Caco-2 (cell line): Measurements from ENCODE around the gene CBS. TPM values are rescaled to one million over a fixed set of nuclear protein-coding genes. Genes with fewer than 3 reads are reported as not detected.

Experiments
- BruUV-seq: library from RNA; stranded (reverse); fragments of 400-500 nt; replicated peaks from 2 replicates; lab custom pipeline; 2021; lab: Mats Ljungman, UMichigan
- CTCF ChIA-PET: fragments of 300-600 bp; sonication (Branson Sonifier 250); formaldehyde crosslinking; loops from one replicate; lab custom pipeline; 2022; ENCODE audit warnings: antibody characterized with exemption; lab: Charles Lee
- POLR2A ChIA-PET: fragments of 300-600 bp; sonication (Branson Sonifier 250); formaldehyde crosslinking; loops from one replicate; lab custom pipeline; 2022; ENCODE audit warnings: antibody characterized with exemption; lab: Charles Lee
- DNase-seq, 2 experiments: peaks; one replicate each; pipeline versions ENCODE4 v3.0.0 to v3.0.0-alpha.2; 2020 to 2022
- H3K27me3 ChIP-seq: replicated peaks from 2 replicates; pipeline ENCODE4 v1.6.0; 2011; ENCODE audit warnings: low read length; ENCODE audit not compliant: control insufficient read depth, insufficient read depth
- H3K36me3 ChIP-seq: 2 replicates; pipeline ENCODE4 v1.5.1; 2011; ENCODE audit warnings: low read length; ENCODE audit not compliant: control insufficient read depth, insufficient read depth
- H3K4me1 ChIP-seq: fragments of 250-450 bp; sonication (Bioruptor Pico); 2 replicates; pipeline ENCODE4 v1.5.1; 2020; ENCODE audit warnings: mild to moderate bottlenecking
- H3K4me3 ChIP-seq: 2 replicates; pipeline ENCODE4 v1.5.1; 2011; ENCODE audit warnings: low read depth, mild to moderate bottlenecking, control low read depth, low read length
- H3K9me3 ChIP-seq: fragments of 250-450 bp; sonication (Bioruptor Pico); 2 replicates; pipeline ENCODE4 v1.5.1; 2020; ENCODE audit warnings: mild to moderate bottlenecking, moderate library complexity
- H3K27ac Mint-ChIP-seq: one replicate; pipeline ENCODE4 v1.8.0; 2022; ENCODE audit warnings: mixed read lengths; ENCODE audit not compliant: unreplicated experiment
- H3K27me3 Mint-ChIP-seq: one replicate; pipeline ENCODE4 v1.8.0; 2022; ENCODE audit warnings: mixed read lengths; ENCODE audit not compliant: insufficient read depth, unreplicated experiment
- H3K36me3 Mint-ChIP-seq: one replicate; pipeline ENCODE4 v1.8.0; 2022; ENCODE audit warnings: mild to moderate bottlenecking, mixed read lengths; ENCODE audit not compliant: insufficient read depth, unreplicated experiment
- H3K4me1 Mint-ChIP-seq: one replicate; pipeline ENCODE4 v1.8.0; 2022; ENCODE audit warnings: low read depth, mixed read lengths; ENCODE audit not compliant: unreplicated experiment
- H3K4me3 Mint-ChIP-seq: one replicate; pipeline ENCODE4 v1.8.0; 2022; ENCODE audit warnings: mild to moderate bottlenecking, moderate library complexity, mixed read lengths; ENCODE audit not compliant: unreplicated experiment
- H3K9me3 Mint-ChIP-seq: one replicate; pipeline ENCODE4 v1.8.0; 2022; ENCODE audit warnings: mixed read lengths; ENCODE audit not compliant: unreplicated experiment
- intact Hi-C: fragments of 100-400 bp; cut with micrococcal nuclease; formaldehyde crosslinking; loops from one replicate; pipeline ENCODE4 v1.10.0; 2022; ENCODE audit not compliant: unreplicated experiment
- total RNA-seq: library from RNA; stranded (reverse); gene quantifications from 2 replicates; pipeline ENCODE4 v1.2.3, GENCODE V29; 2022
- TF ChIP-seq, protein P1 (sequence below), 2 experiments: fragments of 200-600 bp in 1 of 2; IDR thresholded peaks; 1 replicate in 1 of 2; 2 replicates in 1 of 2; pipeline versions ENCODE4 v1.5.1 to v1.8.0; 2011 to 2022; ENCODE audit warnings: antibody characterized with exemption in 1 of 2, control low read depth in 1 of 2, inconsistent platforms in 1 of 2, low read depth in 1 of 2, low read length in 1 of 2, mild to moderate bottlenecking in 1 of 2, moderate library complexity in 1 of 2; ENCODE audit not compliant: insufficient read depth in 1 of 2, severe bottlenecking in 1 of 2, unreplicated experiment in 1 of 2

CBS gene
- total RNA-seq, 1 experiment from 2014 or later: 202 TPM

DNA sequence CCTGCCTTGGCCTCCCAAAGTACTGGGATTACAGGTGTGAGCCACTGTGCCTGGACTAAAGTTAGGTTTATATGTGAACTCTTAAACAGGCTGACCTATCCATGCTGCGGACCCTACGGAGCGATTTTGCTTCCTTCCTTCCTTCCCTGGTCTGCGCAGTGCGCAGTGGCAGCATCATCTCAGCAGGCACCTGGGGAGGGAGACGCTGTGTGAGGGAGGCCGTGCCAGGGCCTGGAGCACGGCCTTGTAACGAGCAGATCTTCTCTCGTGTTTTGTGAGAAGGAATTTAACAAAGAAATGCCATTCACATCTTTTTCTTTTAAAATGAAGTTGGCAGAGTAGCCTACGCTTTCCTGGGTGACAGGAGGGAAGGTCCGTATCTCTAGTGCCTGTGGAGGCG is 55.5 kb downstream of the CBS start:
- ChIA-PET CTCF (no interaction called here), POLR2A (no interaction called here)
- Mint-ChIP-seq H3K4me1 (no peaks in the 10 kb centered on the region), H3K27me3 (no peaks in the 10 kb centered on the region), H3K4me3 (no peak overlapping the region), H3K27ac (no peak overlapping the region), H3K36me3 (peaks cover 10% of the 10 kb centered on the region), H3K9me3 (no peaks in the 10 kb centered on the region)
- TF ChIP-seq, protein P1, sequence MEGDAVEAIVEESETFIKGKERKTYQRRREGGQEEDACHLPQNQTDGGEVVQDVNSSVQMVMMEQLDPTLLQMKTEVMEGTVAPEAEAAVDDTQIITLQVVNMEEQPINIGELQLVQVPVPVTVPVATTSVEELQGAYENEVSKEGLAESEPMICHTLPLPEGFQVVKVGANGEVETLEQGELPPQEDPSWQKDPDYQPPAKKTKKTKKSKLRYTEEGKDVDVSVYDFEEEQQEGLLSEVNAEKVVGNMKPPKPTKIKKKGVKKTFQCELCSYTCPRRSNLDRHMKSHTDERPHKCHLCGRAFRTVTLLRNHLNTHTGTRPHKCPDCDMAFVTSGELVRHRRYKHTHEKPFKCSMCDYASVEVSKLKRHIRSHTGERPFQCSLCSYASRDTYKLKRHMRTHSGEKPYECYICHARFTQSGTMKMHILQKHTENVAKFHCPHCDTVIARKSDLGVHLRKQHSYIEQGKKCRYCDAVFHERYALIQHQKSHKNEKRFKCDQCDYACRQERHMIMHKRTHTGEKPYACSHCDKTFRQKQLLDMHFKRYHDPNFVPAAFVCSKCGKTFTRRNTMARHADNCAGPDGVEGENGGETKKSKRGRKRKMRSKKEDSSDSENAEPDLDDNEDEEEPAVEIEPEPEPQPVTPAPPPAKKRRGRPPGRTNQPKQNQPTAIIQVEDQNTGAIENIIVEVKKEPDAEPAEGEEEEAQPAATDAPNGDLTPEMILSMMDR (IDR thresholded peaks at IDR 0.05; ENCODE audit: insufficient read depth in 1 of 2, low read depth in 1 of 2, low read length in 1 of 2, severe bottlenecking in 1 of 2, unreplicated experiment in 1 of 2): no peak
- DNase-seq: no peak
- intact Hi-C loops: no loop called here
- Histone ChIP-seq H3K4me3 (no peak overlapping the region), H3K27me3 (no peaks in the 10 kb centered on the region), H3K36me3 (no peaks in the 10 kb centered on the region), H3K9me3 (no peaks in the 10 kb centered on the region), H3K4me1 (peaks cover 1% of the 10 kb centered on the region; the same call in 1 of the 2 replicates)
- no TSS peak for BruUV-seq

DNA sequence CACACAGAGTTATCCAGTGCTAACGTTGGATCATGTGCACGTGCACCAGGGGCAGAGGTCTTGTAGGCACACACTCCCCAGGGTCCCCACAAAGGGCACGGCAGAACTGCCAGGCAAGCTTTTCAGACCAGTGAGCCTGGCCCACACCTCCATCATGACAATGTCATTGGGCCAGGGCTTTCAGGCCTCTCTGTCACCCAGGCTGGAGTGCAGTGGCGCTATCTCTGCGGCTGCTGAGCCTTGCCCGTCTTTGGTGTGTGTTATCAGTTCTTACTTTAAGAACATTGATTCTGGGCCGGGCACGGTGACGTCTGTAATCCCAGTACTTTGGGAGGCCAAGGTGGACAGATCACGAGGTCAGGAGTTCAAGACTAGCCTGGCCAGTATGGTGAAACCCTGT is 57.1 kb downstream of the CBS start:
- no peaks in the 10 kb centered on the region for H3K9me3 Mint-ChIP-seq
- no peaks in the 10 kb centered on the region for H3K27me3 Mint-ChIP-seq
- no peak for DNase-seq
- ChIA-PET CTCF (no interaction called here), POLR2A (no interaction called here)
- no peaks in the 10 kb centered on the region for H3K27me3 ChIP-seq
- no peaks in the 10 kb centered on the region for H3K4me1 ChIP-seq
- H3K4me3 ChIP-seq: no peak overlapping the region
- no peak overlapping the region for H3K4me3 Mint-ChIP-seq
- BruUV-seq: no TSS peak
- TF ChIP-seq, protein P1 (IDR thresholded peaks at IDR 0.05; ENCODE audit: insufficient read depth in 1 of 2, low read depth in 1 of 2, low read length in 1 of 2, severe bottlenecking in 1 of 2, unreplicated experiment in 1 of 2): no peak
- H3K4me1 Mint-ChIP-seq: no peaks in the 10 kb centered on the region
- H3K36me3 Mint-ChIP-seq: peaks cover 13% of the 10 kb centered on the region
- no peaks in the 10 kb centered on the region for H3K36me3 ChIP-seq
- H3K9me3 ChIP-seq: no peaks in the 10 kb centered on the region
- intact Hi-C loops: no loop called here
- H3K27ac Mint-ChIP-seq: no peak overlapping the region

DNA sequence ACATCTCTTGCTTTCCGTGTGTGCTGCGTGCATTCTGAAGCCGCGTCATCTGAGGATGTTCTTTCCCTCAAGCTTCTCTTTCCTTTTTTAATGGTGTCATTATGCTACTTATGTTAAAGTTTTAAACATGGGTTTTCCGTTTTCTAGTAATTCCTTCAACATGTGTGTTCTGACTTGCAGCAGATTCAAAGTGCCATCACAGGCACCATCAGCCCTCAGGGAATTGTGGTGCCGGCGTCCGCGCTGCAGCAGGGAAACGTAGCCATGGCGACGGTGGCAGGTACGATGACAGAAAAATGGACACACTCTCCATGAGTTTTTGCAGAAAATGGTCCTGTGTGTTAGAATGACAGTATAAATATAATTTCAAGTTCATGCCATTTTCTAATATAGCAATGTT is 58.9 kb downstream of the CBS start:
- TF ChIP-seq, protein P1 (IDR thresholded peaks at IDR 0.05; ENCODE audit: insufficient read depth in 1 of 2, low read depth in 1 of 2, low read length in 1 of 2, severe bottlenecking in 1 of 2, unreplicated experiment in 1 of 2): no peak
- intact Hi-C loops: no loop called here
- Histone ChIP-seq H3K27me3 (no peaks in the 10 kb centered on the region), H3K9me3 (no peaks in the 10 kb centered on the region), H3K36me3 (no peaks in the 10 kb centered on the region), H3K4me3 (no peak overlapping the region), H3K4me1 (no peaks in the 10 kb centered on the region)
- CTCF ChIA-PET: no interaction called here
- Mint-ChIP-seq H3K27me3 (no peaks in the 10 kb centered on the region), H3K9me3 (no peaks in the 10 kb centered on the region), H3K36me3 (peaks cover 16% of the 10 kb centered on the region), H3K4me3 (no peak overlapping the region), H3K27ac (no peak overlapping the region), H3K4me1 (no peaks in the 10 kb centered on the region)
- POLR2A ChIA-PET: no interaction called here
- BruUV-seq: no TSS peak
- DNase-seq: no peak
